HEK293 (cell line): Measurements from ENCODE around the gene DPCD.

Experiments used
- CTCF ChIA-PET: fragments of 350-600 bp; formaldehyde crosslinking; extraction: SDS; loops from one replicate; lab custom pipeline; 2021; ENCODE audit warnings: antibody characterized with exemption; lab: Yijun Ruan, JAX
- POLR2A ChIA-PET: fragments of 300-600 bp; formaldehyde crosslinking; extraction: SDS; loops from one replicate; lab custom pipeline; 2020; ENCODE audit warnings: antibody characterized with exemption, inconsistent platforms; lab: Yijun Ruan, JAX
- H3K27ac ChIP-seq: fragments of 200-500 bp; sonication (Bioruptor generic); 2 replicates; pipeline ENCODE4 v1.5.1; 2014; ENCODE audit warnings: low read depth, low read length, control low read depth, inconsistent platforms; ENCODE audit errors: extremely low read depth
- H3K36me3 ChIP-seq, 2 experiments: fragments of 200-500 bp in 1 of 2; sonication (Bioruptor generic) in 1 of 2; 1 replicate in 1 of 2; 2 replicates in 1 of 2; pipeline ENCODE4 v1.5.1; 2014 to 2017; ENCODE audit warnings: inconsistent platforms in 2 of 2, low read length in 2 of 2; ENCODE audit not compliant: control insufficient read depth in 2 of 2, insufficient read depth in 1 of 2
- H3K4me1 ChIP-seq: fragments of 200-500 bp; sonication (Bioruptor generic); 2 replicates; pipeline ENCODE4 v1.5.1; 2014; ENCODE audit warnings: mild to moderate bottlenecking, low read length, inconsistent platforms; ENCODE audit not compliant: control insufficient read depth, insufficient read depth
- H3K4me3 ChIP-seq: 2 replicates; pipeline ENCODE4 v1.5.1; 2011; ENCODE audit warnings: low read depth, mild to moderate bottlenecking, control low read depth, low read length, moderate library complexity
- H3K9me3 ChIP-seq: fragments of 200-500 bp; sonication (Bioruptor generic); 2 replicates; pipeline ENCODE4 v1.5.1; 2014; ENCODE audit warnings: low read depth, low read length, inconsistent platforms; ENCODE audit not compliant: control insufficient read depth, insufficient read depth
- AEBP2 ChIP-seq: fragments of 450-650 bp; formaldehyde crosslinking; IDR thresholded peaks from 2 replicates; pipeline ENCODE4 v1.5.1; 2016; ENCODE audit warnings: missing biosample characterization, missing genetic modification characterization, borderline replicate concordance
- KLF10 ChIP-seq: fragments of 450-650 bp; IDR thresholded peaks from 2 replicates; pipeline ENCODE4 v1.5.1; 2018; ENCODE audit warnings: missing biosample characterization, mild to moderate bottlenecking, missing genetic modification characterization
- RBAK ChIP-seq: fragments of 450-650 bp; formaldehyde crosslinking; IDR thresholded peaks from 2 replicates; pipeline ENCODE4 v1.5.1; 2016; ENCODE audit warnings: missing biosample characterization, missing genetic modification characterization
- SCRT1 ChIP-seq: fragments of 450-650 bp; formaldehyde crosslinking; IDR thresholded peaks from 2 replicates; pipeline ENCODE4 v1.5.1; 2016; ENCODE audit warnings: missing biosample characterization, missing genetic modification characterization, borderline replicate concordance
- SP3 ChIP-seq: fragments of 450-650 bp; formaldehyde crosslinking; IDR thresholded peaks from 2 replicates; pipeline ENCODE4 v1.5.1; 2016; ENCODE audit warnings: missing biosample characterization, missing genetic modification characterization
- TRIM28 ChIP-seq: IDR thresholded peaks from 2 replicates; pipeline ENCODE4 v1.6.1; 2011; ENCODE audit warnings: low read length, control low read depth, borderline replicate concordance
- ZBTB21 ChIP-seq: fragments of 450-650 bp; formaldehyde crosslinking; IDR thresholded peaks from 2 replicates; pipeline ENCODE4 v1.5.1; 2017; ENCODE audit warnings: missing biosample characterization, missing genetic modification characterization
- ZBTB44 ChIP-seq: fragments of 450-650 bp; IDR thresholded peaks from 2 replicates; pipeline ENCODE4 v1.5.1; 2018; ENCODE audit warnings: missing biosample characterization, mild to moderate bottlenecking, missing genetic modification characterization
- ZBTB7A ChIP-seq: fragments of 450-650 bp; formaldehyde crosslinking; IDR thresholded peaks from 2 replicates; pipeline ENCODE4 v1.5.1; 2016; ENCODE audit warnings: low read depth, missing biosample characterization, missing genetic modification characterization
- ZNF121 ChIP-seq: fragments of 450-650 bp; formaldehyde crosslinking; IDR thresholded peaks from 2 replicates; pipeline ENCODE4 v1.5.1; 2016; ENCODE audit warnings: missing biosample characterization, missing genetic modification characterization
- ZNF138 ChIP-seq: fragments of 450-650 bp; formaldehyde crosslinking; IDR thresholded peaks from 2 replicates; pipeline ENCODE4 v1.5.1; 2016; ENCODE audit warnings: missing biosample characterization, missing genetic modification characterization, borderline replicate concordance
- ZNF146 ChIP-seq: fragments of 450-650 bp; formaldehyde crosslinking; IDR thresholded peaks from 2 replicates; pipeline ENCODE4 v1.5.1; 2016; ENCODE audit warnings: missing biosample characterization, missing genetic modification characterization
- ZNF19 ChIP-seq: fragments of 450-650 bp; formaldehyde crosslinking; IDR thresholded peaks from 2 replicates; pipeline ENCODE4; 2016; ENCODE audit warnings: missing biosample characterization, missing genetic modification characterization, low read depth
- ZNF211 ChIP-seq: fragments of 450-650 bp; formaldehyde crosslinking; IDR thresholded peaks from 2 replicates; pipeline ENCODE4 v1.5.1; 2016; ENCODE audit warnings: low read depth, missing biosample characterization, missing genetic modification characterization
- ZNF223 ChIP-seq: fragments of 450-650 bp; formaldehyde crosslinking; IDR thresholded peaks from 2 replicates; pipeline ENCODE4 v1.5.1; 2016; ENCODE audit warnings: missing biosample characterization, missing genetic modification characterization
- ZNF280C ChIP-seq: fragments of 450-650 bp; formaldehyde crosslinking; IDR thresholded peaks from 2 replicates; pipeline ENCODE4 v1.5.1; 2016; ENCODE audit warnings: missing biosample characterization, missing genetic modification characterization
- ZNF391 ChIP-seq: fragments of 450-650 bp; formaldehyde crosslinking; IDR thresholded peaks from 2 replicates; pipeline ENCODE4 v1.5.1; 2016; ENCODE audit warnings: low read depth, missing biosample characterization, missing genetic modification characterization, borderline replicate concordance
- ZNF398 ChIP-seq: fragments of 450-650 bp; formaldehyde crosslinking; IDR thresholded peaks from 2 replicates; pipeline ENCODE4 v1.5.1; 2017; ENCODE audit warnings: missing biosample characterization, missing genetic modification characterization
- ZNF529 ChIP-seq: fragments of 450-650 bp; formaldehyde crosslinking; IDR thresholded peaks from 2 replicates; pipeline ENCODE4 v1.5.1; 2017; ENCODE audit warnings: missing genetic modification characterization, missing biosample characterization; ENCODE audit not compliant: insufficient replicate concordance
- ZNF548 ChIP-seq: fragments of 450-650 bp; formaldehyde crosslinking; IDR thresholded peaks from 2 replicates; pipeline ENCODE4 v1.5.1; 2016; ENCODE audit warnings: missing biosample characterization, missing genetic modification characterization
- ZNF555 ChIP-seq: fragments of 450-650 bp; formaldehyde crosslinking; conservative IDR thresholded peaks from 2 replicates; pipeline ENCODE4 v1.5.1; 2017; ENCODE audit warnings: missing biosample characterization, mild to moderate bottlenecking, missing genetic modification characterization, inconsistent platforms
- ZNF560 ChIP-seq: fragments of 450-650 bp; formaldehyde crosslinking; IDR thresholded peaks from 2 replicates; pipeline ENCODE4 v1.5.1; 2017; ENCODE audit warnings: missing biosample characterization, missing genetic modification characterization, borderline replicate concordance
- ZNF629 ChIP-seq: fragments of 450-650 bp; formaldehyde crosslinking; IDR thresholded peaks from 2 replicates; pipeline ENCODE4 v1.5.1; 2017; ENCODE audit warnings: missing biosample characterization, missing genetic modification characterization
- ZNF704 ChIP-seq: fragments of 450-650 bp; formaldehyde crosslinking; IDR thresholded peaks from 2 replicates; pipeline ENCODE4 v1.5.1; 2016; ENCODE audit warnings: missing biosample characterization, missing genetic modification characterization
- ZNF747 ChIP-seq: fragments of 450-650 bp; formaldehyde crosslinking; IDR thresholded peaks from 2 replicates; pipeline ENCODE4 v1.5.1; 2016; ENCODE audit warnings: missing biosample characterization, missing genetic modification characterization

The DPCD gene

GRCh38 chr10:101649525-101650085, 61.5 kb downstream of the DPCD start:
- Histone ChIP-seq H3K9me3 (no peaks in the 10 kb centered on the region), H3K27ac (no peak overlapping the region), H3K4me1 (no peaks in the 10 kb centered on the region), H3K4me3 (no peak overlapping the region), H3K36me3 (no peaks in the 10 kb centered on the region; a peak in 1 of 3 replicates)
- TF ChIP-seq KLF10 (tag by site-specific recombination) (no peak), SP3 (tag by site-specific recombination) (no peak), ZNF121 (no peak), ZBTB7A (tag by site-specific recombination) (no peak), ZNF223 (tag by site-specific recombination) (no peak), ZNF138 (tag by site-specific recombination) (no peak), TRIM28 (no peak), ZNF629 (tag by site-specific recombination) (no peak), RBAK (tag by site-specific recombination) (no peak), AEBP2 (tag by site-specific recombination) (no peak), ZNF211 (tag by site-specific recombination) (no peak)
- CTCF ChIA-PET, result no interaction called here
- POLR2A ChIA-PET, result no interaction called here

- no peaks in the 10 kb centered on the region for H3K4me1 ChIP-seq
- POLR2A ChIA-PET, result no interaction called here
- H3K36me3 ChIP-seq, result peaks cover 0 to 6% of the 10 kb centered on the region in 2 experiments; a peak in 2 of 3 replicates
- TF ChIP-seq SCRT1 (tag by site-specific recombination) (no peak), ZNF704 (tag by site-specific recombination) (no peak), ZBTB21 (tag by site-specific recombination) (no peak), ZBTB44 (no peak), ZNF548 (tag by site-specific recombination) (no peak), ZNF19 (no peak), ZNF747 (tag by site-specific recombination) (no peak), ZNF280C (tag by site-specific recombination) (no peak), ZNF560 (no peak), ZNF529 (tag by site-specific recombination) (no peak), ZNF398 (no peak), ZNF555 (tag by site-specific recombination) (no peak), ZNF391 (tag by site-specific recombination) (no peak), ZNF146 (no peak)
- H3K27ac ChIP-seq, result no peak overlapping the region
- CTCF ChIA-PET, result no interaction called here
- no peak overlapping the region for H3K4me3 ChIP-seq
- no peaks in the 10 kb centered on the region for H3K9me3 ChIP-seq
These were observed 62.7 kb downstream of the DPCD start for GRCh38 chr10:101650863-101651262.
